Gastroesophageal sphincter (tissue), 3 donors: ENCODE measurements around the gene TRABD2B.

Source experiments
- EP300 ChIP-seq: sonication (generic); formaldehyde crosslinking; IDR thresholded peaks from one replicate; pipeline ENCODE4 v1.6.1; 2017; ENCODE audit warnings: antibody characterized with exemption, mild to moderate bottlenecking
- TF ChIP-seq, protein P1 (sequence below), 4 experiments: fragments of 200-600 bp in 2 of 4; fragments of 450-650 bp in 2 of 4; sonication (generic) in 1 of 4; IDR thresholded peaks; one replicate each; pipeline ENCODE4 v1.5.1; 2017 to 2019; ENCODE audit warnings: antibody characterized with exemption in 4 of 4, mild to moderate bottlenecking in 2 of 4, moderate library complexity in 2 of 4

DNA sequence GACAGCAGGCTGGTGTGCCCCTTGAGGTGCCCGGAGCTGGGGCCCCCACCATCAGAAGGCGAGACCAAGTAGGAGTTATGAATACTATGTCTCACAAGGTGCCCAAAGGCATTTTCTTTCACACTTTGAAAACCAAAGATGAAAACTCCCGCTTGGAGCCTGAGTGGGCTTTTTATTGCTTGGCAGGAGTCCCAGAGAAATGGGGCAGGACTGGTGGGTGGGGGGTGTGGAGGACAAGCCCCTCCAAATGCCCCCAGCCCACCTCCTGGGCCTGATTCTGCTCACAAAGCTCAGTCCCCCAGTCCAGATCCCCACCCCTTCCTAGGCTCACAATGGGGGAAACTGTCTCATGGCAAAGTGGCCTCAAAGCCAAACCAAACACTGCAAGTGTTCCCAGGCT, 227.9 kb downstream of the TRABD2B start:
- no peak for TF ChIP-seq EP300
- TF ChIP-seq, protein P1, sequence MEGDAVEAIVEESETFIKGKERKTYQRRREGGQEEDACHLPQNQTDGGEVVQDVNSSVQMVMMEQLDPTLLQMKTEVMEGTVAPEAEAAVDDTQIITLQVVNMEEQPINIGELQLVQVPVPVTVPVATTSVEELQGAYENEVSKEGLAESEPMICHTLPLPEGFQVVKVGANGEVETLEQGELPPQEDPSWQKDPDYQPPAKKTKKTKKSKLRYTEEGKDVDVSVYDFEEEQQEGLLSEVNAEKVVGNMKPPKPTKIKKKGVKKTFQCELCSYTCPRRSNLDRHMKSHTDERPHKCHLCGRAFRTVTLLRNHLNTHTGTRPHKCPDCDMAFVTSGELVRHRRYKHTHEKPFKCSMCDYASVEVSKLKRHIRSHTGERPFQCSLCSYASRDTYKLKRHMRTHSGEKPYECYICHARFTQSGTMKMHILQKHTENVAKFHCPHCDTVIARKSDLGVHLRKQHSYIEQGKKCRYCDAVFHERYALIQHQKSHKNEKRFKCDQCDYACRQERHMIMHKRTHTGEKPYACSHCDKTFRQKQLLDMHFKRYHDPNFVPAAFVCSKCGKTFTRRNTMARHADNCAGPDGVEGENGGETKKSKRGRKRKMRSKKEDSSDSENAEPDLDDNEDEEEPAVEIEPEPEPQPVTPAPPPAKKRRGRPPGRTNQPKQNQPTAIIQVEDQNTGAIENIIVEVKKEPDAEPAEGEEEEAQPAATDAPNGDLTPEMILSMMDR (IDR thresholded peaks at IDR 0.05), result no peak
